GM11168 (cell line): ENCODE results near the gene PDE1A.

Source experiments
- in situ Hi-C: fragments of 300-500 bp; cut with MboI; formaldehyde crosslinking; loops from one replicate; pipeline ENCODE4 v1.12.0; 2022; ENCODE audit warnings: low sequenced_read_pairs; ENCODE audit not compliant: unreplicated experiment

PDE1A gene

DNA sequence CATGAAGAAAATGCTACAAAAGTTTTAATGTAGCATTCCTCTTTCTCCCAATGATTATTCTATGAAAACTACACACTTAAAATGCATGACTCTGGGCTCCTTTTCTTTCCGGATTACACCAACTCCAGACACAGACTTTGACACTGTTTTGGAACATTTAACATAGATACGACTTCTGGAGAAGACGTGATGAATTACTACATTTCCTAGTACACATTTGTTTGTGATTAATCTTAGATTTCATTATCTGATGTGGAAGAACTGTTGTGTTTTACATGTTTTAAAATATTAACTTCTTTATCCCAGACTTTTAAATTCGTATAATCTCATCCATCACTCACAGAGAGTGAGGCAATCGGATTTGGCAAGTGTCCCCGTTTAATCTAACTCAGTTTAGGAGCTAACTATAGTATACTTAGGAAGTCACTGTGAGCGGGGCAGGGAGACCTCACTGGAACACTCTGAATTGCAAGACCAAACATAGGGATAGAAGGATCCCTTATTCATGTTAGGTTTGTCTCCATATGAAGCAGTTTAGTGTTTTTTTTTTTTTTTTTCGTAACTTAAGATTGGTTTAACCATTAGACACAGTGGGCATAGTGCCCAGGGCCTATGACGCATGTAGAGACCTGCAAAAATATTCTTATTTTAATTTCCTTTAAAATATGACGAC is 66.7 kb downstream of the PDE1A start:
- in situ Hi-C loops: no loop called here

DNA sequence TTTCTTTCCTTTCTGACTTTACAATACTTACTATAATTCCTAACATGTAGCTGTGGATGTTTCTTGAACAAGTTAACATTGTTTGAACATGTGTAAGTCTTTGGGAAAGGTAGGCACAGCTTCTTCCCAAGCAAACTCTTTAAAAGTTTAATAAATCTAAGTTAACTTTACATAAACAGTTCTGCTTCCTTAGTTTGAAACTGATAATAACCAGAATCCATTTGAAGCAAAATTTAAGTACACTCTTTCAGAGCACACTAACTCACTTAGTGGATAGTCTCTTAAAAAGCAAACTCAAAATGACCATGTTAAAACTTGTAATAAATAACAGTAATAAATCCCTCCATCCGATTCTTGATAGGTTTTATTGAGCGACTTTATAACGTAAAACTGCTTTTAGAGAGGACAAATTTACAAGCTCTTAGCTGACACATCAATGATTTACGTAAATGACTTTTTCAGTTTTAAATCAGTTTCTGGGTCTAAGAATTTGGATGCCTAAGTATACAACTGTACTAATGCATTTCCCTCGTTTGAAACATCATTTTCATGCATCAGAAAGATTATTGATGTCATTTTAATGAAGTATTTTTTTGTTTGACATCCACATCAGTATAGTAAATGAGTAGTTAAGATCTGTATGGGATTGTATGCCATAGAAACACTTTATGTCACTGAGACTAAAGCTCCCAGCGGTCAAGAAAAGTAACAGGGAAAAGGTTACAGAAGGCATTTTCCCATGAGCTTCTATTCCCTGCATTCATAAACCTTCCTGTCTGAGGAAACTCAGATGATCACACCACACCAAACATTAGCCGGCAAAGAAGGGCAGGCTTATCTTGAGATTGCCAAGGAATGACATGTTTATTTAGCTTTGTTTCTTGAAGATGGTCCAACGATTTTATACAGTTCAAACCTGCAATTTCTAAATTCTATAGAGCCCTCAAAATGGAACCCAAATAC is 67.5 kb downstream of the PDE1A start:
- in situ Hi-C loops: no loop called here

DNA sequence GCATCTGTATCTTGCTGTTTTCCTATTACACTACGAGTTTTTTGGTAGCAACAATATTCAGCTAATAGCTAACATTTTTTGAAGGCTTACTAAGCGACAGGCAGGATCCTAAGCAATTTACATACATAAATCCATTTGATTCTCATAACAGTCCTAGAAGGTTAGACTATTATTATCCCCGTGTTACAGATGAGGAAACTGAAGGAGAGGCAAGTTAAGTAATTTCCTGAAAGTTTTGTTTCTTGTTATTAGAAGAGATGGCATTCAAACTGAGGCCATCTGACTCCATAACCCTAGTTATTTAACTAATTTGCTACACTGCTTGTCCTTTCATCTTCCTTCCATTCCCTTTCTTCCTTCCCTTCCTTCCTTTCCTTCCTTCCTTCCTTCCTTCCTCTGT is 68.2 kb downstream of the PDE1A start:
- in situ Hi-C loops: no loop called here

DNA sequence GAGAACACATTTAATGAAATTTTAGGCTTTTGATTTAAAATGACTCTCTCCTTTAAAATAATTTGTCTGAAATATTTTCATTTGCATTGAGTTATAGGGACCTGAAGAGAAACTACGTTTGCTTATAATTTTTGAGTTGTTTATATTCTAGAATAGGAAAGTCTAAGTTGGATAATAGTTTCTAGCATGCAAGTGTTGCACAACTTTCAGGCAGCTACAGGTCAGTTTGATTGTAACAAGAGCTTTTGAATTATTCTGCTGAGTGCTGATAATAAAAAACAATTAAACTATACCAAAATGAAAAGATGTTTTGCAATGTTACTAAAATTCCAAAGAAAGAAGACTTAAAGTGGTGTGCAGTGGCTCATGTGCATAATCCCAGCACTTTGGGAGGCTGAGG is 71.0 kb downstream of the PDE1A start:
- in situ Hi-C loops: no loop called here

DNA sequence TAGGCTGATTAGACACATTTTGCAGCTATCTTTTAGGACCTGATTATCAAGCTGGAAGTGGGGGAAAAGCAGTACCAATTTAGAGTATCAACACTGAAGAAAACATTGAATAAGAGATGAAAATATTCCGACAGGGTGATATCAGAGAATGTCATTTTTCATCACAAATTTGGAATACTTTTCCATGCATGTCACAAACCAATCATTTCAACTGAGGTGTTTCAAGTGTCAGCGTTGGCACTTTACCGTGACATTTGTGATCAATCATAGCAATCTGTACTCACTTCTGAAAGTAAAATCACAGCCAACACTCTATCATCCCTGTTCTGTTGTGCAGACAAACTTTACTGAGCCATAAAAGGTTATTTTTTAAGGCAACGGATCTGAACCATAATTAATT is 75.4 kb downstream of the PDE1A start:
- in situ Hi-C loops: no loop called here

DNA sequence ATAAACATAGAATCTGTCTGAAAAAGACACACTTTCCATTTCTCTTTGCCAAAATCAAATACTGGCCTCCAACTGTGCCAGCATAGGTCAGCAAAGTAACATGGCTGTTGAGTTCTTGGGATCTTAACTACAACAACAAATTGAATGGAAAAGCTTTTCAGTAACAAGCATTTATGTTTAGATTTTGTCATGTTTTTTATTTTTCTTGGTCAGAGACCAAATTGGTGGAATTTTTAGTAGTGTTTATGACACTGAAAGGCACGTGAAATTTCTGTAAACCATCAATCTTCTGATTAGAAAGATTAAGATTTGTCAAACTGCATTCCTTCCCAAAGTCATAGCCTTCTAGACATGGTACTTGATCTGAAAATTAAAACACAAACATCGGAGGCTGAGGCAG is 77.6 kb downstream of the PDE1A start:
- in situ Hi-C loops: no loop called here

DNA sequence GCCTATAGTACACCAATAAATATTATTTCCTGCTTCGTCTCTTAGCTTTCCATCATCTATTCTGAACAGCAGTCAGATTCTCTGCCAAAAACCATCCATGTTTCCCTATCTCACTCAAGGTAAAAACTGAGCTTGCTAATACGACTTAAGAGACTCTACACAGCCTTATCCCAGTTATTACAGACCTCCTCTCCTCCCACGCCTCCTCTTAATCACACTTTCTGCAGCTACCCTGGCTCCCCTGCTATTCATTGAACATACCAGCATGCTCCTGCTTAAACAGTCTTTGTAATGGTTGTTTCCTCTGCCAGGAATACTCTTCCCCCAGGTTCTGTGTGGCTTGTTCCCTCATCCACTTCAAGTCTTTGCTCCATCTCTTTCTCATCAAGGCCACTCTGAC is 81.5 kb downstream of the PDE1A start:
- in situ Hi-C loops: no loop called here

DNA sequence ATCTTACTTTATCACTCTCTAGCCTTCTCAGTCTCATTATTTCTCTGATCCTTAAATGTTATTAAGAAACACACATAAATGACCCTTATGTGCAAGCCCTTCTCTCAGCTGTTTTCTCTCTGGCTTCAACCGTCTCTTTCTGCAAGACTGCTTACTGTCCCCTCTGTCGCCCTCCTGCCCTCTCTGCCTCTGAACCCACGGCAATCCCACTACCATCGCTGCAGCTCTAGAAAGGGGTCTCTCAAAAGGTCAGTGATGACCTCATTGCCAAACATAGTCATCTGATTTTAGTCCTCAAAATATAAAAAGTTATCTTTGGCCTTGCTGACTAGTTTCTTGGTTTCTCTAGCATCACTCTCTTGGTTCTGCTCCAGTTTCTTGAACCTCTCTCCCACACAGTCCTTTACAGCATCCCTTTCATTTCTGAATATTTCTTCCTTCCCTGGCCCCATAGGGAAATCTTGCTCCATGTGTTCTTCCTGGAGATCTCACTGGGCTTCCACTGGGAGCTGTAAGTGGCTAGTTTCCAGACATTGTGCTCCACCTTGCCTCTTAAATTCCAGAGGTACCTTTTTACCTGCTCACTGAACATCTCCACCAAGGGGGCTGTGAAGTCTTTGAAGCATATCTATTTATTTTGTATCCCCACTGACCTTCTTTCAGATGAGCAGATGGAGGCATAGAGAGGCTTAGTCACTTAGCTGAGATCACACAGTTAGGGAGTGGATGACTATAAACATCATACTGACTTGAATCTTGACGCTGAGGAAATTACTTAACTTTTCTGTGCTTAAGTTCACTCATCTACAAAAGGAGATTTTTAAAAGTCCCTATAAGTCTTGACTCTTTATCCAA is 96.2 kb downstream of the PDE1A start:
- in situ Hi-C loops: no loop called here

DNA sequence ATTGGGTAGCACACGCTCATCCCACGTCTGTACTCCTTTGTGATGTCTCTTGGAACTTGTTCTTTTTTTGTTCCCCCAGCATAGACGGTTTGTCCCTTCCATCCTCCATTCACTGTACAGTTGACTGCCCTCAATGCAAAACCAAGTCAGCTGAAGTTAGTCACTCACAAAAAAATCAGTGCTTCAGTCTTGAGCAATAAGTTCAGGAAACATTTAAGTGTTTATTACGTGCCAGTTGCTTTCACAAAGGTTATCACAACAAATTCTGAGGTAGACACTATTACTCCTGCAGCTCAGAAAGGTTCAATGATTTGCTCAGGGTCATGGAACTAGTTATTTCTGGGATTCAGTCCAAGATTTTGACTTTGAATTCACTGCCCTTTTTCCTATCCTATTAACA is 102.2 kb downstream of the PDE1A start:
- in situ Hi-C loops: no loop called here

DNA sequence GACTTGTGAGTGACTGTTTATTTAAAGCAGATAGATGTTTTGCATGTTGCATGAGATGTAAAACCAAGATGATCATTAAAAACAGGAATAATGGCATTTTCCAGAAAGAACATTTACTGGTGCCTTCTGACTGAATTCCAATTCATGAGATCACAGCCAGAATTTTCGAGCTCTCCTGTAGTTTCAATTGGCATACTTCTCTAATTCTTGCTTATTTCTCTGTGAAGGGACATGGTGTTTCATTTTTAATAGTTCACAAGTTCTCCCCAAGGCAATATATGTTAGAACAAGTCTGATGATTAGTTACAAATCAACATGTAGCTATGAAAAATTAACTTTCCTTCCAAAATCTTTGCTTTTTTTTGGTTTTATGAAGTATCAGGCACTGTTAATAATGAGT is 105.7 kb downstream of the PDE1A start:
- in situ Hi-C loops: no loop called here

DNA sequence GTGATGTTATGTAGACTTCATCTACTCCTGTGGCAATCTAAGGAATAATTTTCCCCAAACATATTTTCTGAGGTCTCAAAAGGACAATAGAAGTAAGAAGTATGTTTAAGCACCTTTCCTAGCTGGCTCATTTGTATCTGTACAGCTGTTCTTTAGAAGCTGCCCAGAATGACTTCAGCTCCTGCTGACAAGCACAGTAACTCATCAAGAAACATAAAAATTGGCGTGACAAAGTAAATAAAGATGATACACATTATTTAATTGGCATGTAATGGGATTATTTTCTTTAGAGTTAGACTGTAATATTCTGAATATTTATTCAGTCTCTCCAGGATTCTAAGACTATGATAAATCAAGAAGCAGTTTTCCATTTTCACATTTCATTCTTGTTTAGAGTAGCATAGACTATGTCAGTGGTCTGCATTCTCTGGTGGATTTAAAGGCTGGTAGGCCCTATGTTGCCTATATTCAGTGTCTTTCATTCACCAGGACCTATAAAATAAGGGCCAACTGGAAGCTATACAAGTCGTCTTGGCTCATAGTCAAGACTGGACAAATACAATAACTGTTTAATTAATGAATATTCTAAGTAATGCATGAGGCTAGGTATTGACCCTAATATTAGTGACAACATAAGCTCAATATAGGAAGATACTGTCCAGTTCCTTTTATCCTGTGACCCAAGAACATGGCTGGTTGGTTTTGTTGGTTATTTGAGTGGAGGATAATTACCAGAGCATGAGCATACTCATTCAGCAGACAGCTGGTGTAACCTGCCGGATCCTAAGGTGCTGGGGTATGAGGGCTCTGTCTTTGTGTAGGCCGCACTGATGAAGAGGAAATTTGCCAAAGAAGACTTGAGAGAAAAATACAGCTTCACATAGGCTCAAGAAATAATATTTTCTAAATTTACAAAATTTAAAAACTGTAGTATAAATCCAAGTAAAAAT is 107.0 kb downstream of the PDE1A start:
- in situ Hi-C loops: no loop called here

DNA sequence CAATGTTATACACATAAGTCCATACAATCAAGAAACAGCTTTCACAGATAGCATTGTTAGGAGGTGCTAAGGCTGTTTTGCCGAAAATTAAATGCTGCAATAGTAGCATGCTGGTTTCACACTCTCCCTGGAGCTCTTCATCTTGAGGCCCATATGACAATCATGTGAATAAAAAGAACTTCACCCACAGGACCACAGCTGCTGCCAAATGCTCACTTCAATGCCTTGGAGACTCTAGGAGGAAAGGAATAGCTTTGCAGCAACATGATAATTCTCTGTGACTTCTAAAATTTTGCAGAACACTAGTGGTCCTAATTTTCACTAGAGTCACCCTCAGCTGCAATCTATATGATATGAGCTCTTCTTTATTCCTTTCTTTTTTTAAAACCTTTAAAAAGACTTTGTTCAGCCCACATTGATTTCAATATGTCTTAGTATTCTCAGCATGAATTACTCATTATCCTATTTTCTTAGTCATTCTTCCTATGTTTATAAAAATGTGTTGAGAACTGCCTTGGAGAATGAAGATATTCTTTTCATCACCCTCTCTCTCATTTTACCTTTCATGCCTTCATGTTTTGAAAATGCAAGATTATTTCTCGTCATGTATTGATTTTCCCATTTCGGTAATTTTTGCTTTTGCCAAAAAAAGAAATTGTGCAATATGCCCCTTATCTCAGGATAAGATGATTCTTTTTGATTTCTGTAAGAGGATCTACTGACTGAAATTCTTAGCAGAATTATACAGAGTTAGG is 108.2 kb downstream of the PDE1A start:
- in situ Hi-C loops: no loop called here

DNA sequence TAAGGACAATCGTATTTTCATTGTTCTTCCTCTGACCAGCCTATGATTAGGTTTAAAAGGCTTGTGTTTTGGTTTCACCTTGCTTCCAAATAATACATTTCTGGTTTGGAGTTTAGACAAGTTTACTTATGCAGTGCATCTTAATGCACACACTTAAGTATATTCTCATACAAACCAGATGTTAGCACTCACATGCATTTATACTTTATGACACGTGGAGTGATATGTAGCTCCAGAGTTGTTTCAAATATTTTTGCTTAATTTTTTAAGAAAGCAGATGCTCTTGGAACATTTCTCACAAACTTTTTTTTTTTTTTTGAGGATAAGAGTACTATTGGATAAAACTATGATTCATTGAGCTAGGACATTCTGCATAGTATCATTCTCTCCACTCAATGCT is 109.9 kb downstream of the PDE1A start:
- in situ Hi-C loops: no loop called here

DNA sequence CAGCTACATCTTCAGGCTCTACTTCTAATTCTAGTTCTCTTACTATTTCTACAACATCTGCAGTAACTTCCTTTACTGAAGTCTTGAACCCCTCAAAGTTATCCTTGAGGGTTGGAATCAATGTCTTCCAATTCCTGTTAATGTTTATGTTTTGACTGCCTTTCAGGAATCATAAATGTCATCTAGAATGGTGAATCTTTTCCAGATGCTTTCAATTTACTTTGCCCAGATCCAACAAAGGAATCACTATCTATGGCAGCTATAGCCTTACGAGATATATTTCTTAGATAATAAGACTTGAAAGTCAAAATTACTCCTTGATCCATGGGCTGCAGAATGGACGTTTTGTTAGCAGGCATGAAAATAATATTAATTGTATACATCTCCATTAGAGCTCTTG is 123.9 kb downstream of the PDE1A start:
- in situ Hi-C loops: no loop called here

DNA sequence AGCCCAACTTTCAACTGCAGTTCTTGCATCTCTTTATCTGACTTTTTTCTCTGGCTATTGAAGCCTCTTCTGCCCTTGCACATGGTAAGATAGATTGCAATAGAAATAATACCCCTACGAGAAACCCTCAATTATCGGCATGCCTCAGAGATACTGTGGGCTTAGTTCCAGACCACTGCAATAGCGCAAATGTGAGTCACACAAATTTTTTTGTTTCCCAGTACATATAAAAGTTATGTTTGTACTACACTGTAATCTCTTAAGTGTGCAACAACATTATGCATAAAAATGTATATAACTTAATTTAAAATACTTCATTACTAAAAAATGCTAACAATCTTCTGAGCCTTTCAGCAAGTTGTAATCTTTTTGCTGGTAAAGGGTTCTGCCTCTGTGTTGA is 124.7 kb downstream of the PDE1A start:
- in situ Hi-C loops: no loop called here

DNA sequence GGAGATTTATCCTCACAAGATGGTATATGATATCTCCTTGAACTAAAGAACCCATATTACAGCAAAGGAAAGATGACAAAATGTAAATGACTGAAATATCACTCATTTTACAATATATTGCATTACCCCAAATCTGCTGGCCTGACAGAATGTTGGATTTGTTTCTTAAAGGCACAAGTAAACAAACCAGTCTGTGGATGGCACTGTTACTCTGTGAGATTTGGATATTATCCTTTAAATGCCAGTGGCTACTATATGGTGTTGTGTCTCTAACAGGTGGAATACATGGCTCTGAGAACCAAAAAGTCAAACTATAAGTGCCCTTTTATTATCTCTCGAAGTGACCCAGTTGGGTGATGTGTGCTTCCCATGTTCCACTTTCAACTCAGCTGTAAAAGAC is 125.7 kb downstream of the PDE1A start:
- in situ Hi-C loops: no loop called here

DNA sequence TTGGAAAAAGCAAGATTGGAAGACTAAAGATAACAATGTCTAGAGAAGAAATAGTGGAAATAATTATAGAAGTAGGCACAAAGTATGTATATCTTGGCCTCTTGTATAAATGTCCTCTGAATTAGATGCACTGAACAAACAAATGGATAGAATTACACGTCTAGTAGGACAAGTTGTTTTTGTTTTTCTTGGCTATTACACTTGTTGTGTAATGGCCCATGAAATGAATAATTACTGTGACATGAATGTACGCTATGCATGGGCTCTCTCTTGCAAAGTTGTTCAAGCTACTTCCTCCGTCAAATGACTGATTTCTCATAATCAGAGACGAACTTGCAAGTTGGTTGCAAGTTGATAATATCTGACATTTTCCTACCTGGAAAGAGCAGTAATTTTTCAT is 126.2 kb downstream of the PDE1A start:
- in situ Hi-C loops: no loop called here

DNA sequence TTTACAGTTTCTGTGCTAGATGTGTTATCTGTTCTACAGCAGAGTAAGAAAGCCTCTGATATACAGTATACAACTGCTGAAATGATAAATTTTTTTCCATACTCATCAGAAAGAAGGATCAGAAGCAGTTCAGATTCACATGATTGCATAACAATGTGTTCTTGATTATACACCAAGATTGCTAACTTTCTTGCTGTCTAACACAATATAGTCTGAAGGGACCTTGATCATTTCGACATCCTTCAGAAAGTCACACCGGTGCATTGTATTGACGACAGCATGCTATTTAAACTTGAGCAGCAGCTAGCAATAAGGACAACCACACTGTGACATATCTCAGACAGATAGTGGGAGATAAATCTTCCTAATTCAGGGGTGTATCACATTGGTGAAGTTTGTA is 127.2 kb downstream of the PDE1A start:
- in situ Hi-C loops: no loop called here

DNA sequence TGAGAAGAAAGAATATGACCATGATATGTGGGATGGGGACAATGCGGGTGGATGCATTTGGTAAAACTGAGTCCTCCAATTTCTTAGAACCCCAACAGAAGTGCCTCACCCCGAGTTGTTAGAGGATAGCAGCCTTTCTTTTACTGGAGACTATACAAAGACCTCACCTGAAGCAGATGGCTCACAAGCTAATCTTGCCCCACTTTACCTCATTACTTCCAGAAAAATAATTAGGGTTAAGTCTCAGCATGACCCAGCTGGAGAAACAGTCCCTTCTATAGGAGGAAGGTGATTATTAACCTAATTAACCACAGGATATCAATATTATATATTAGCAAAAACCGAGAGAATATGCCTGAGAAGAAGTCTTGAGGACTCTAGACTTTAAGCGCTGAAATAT is 128.4 kb downstream of the PDE1A start:
- in situ Hi-C loops: no loop called here
